Caki2 (cell line): Measurements from ENCODE around the gene BSCL2. TPM values are rescaled to one million over a fixed set of nuclear protein-coding genes. Genes with fewer than 3 reads are reported as not detected.

Source experiments
- DNase-seq: peaks from one replicate; pipeline ENCODE4 v3.0.0-alpha.2; 2015; ENCODE audit warnings: low read depth
- in situ Hi-C: cut with HindIII; loops from 2 replicates; pipeline ENCODE4 v1.10.0; 2016; ENCODE audit warnings: low sequenced_read_pairs, low pct_unique_long_range_greater_than_20kb, mixed read lengths
- total RNA-seq: library from RNA; depleted of rRNA; stranded (reverse); fragments of >200 nt; shearing (Covaris generic); gene quantifications from 2 replicates; pipeline ENCODE4 v1.2.3, GENCODE V29; 2014; ENCODE audit warnings: low replicate concordance; rRNA removed

BSCL2 gene
- total RNA-seq, 1 experiment from 2014 or later: 37.5 TPM

- in situ Hi-C loops: no loop called here
- DNase-seq: peak; percentile 90
Observed at GRCh38 chr11:62645946-62646824, 61.0 kb downstream of the BSCL2 start, which contains the start of gene GANAB. GANAB (minus strand) TSS chr11:62646613; CDS start chr11:62646599, 14 bp downstream.

GRCh38 chr11:62645671-62645945, 61.6 kb downstream of the BSCL2 start:
- no peak for DNase-seq
- in situ Hi-C loops: no loop called here

DNA sequence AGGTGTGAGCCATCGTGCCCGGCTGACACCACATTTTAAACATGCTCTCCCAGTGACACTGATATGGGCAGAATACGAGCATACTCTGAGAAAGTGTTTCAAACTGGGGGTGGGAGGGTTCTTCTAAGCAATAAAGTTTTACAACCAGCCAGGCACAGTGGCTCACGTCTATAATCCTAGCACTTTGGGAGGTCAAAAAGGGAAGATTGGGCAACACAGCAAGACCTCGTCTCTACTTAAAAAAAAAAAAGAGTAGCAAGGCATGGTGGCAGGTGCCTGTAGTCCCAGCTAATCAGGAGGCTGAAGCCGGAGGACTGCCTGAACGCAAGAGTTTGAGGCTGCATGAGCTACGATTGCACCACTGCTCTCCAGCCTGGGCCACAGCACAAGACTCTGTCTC, 63.0 kb downstream of the BSCL2 start:
- in situ Hi-C loops: no loop called here
- no peak for DNase-seq

Other genes with a start within 250 kb of the BSCL2 start
- gene AHNAK, start 160.6 kb downstream of the BSCL2 start, total RNA-seq: 141 and 188 TPM in 2 replicates
- 2,603 and 2,794 TPM in 2 replicates for gene EEF1G, start 133.5 kb downstream of the BSCL2 start, total RNA-seq
- gene TUT1, start 115.9 kb downstream of the BSCL2 start, total RNA-seq: 11.7 and 14.2 TPM in 2 replicates
- gene MTA2, start 105.6 kb downstream of the BSCL2 start, total RNA-seq: 87.5 and 107 TPM in 2 replicates
- gene EML3, start 94.6 kb downstream of the BSCL2 start, total RNA-seq: 16.1 and 19.3 TPM in 2 replicates
- gene ROM1, start 94.2 kb downstream of the BSCL2 start, total RNA-seq: 4.5 and 7.4 TPM in 2 replicates
- 34.9 and 52.3 TPM in 2 replicates for gene B3GAT3, start 85.4 kb downstream of the BSCL2 start, total RNA-seq
- gene GANAB, start 60.8 kb downstream of the BSCL2 start, total RNA-seq: 434 and 492 TPM in 2 replicates
- 7.6 and 14.5 TPM in 2 replicates for gene INTS5, start 54.1 kb downstream of the BSCL2 start, total RNA-seq
- 48.1 and 59.2 TPM in 2 replicates for gene C11orf98, start 42.2 kb downstream of the BSCL2 start, total RNA-seq
- gene CSKMT, start 42.1 kb downstream of the BSCL2 start, total RNA-seq: 0.09 and 6.4 TPM in 2 replicates
- 18.2 and 25.6 TPM in 2 replicates for gene UQCC3, start 35.8 kb downstream of the BSCL2 start, total RNA-seq
- gene LBHD1, start 35.2 kb downstream of the BSCL2 start, total RNA-seq: 1.9 and 3.2 TPM in 2 replicates
- gene UBXN1, start 28.4 kb downstream of the BSCL2 start, total RNA-seq: 81.8 and 106 TPM in 2 replicates
- gene LRRN4CL, start 17.9 kb downstream of the BSCL2 start, total RNA-seq: not detected in 2 replicates
- gene GNG3, start 252 bp upstream of the BSCL2 start, total RNA-seq: not detected in 2 replicates
- gene HNRNPUL2, start 20.0 kb upstream of the BSCL2 start, total RNA-seq: 4.4 and 4.8 TPM in 2 replicates
- gene TTC9C, start 21.1 kb upstream of the BSCL2 start, total RNA-seq: 30.9 and 37.2 TPM in 2 replicates
- gene ZBTB3, start 46.7 kb upstream of the BSCL2 start, total RNA-seq: 4.6 and 14.9 TPM in 2 replicates
- gene POLR2G, start 54.2 kb upstream of the BSCL2 start, total RNA-seq: 75.4 and 80.0 TPM in 2 replicates
- 12.9 and 14.6 TPM in 2 replicates for gene TAF6L, start 64.0 kb upstream of the BSCL2 start, total RNA-seq
- gene TMEM179B, start 80.0 kb upstream of the BSCL2 start, total RNA-seq: 14.9 and 33.8 TPM in 2 replicates
- gene TMEM223, start 84.6 kb upstream of the BSCL2 start, total RNA-seq: 42.0 and 58.7 TPM in 2 replicates
- gene NXF1, start 98.0 kb upstream of the BSCL2 start, total RNA-seq: 1.5 and 6.3 TPM in 2 replicates
- 29.6 and 39.5 TPM in 2 replicates for gene STX5, start 124.6 kb upstream of the BSCL2 start, total RNA-seq
- gene TEX54, start 125.4 kb upstream of the BSCL2 start, total RNA-seq: not detected in 2 replicates
- gene WDR74, start 132.2 kb upstream of the BSCL2 start, total RNA-seq: 82.0 and 102 TPM in 2 replicates
- 623 and 653 TPM in 2 replicates for gene SLC3A2, start 173.5 kb upstream of the BSCL2 start, total RNA-seq
- gene CHRM1, start 213.9 kb upstream of the BSCL2 start, total RNA-seq: not detected in 2 replicates